Right lobe of liver (tissue), 6 donors: ENCODE data around the gene WDPCP. TPM values are rescaled to one million over a fixed set of nuclear protein-coding genes. Genes with fewer than 3 reads are reported as not detected.

ENCODE experiments used
- ATAC-seq, 4 donors: fragments of 200-7000 bp; cut with Tn5 transposase; one replicate each; pipeline ENCODE4 v1.9.1; 2020; ENCODE audit warnings: mild to moderate bottlenecking in 4 of 4, moderate library complexity in 4 of 4
- DNase-seq, 3 donors: peaks; one replicate each; pipeline ENCODE4 v3.0.0-alpha.2; 2020
- H3K27ac ChIP-seq, 3 donors: fragments of 200-600 bp; one replicate each; pipeline ENCODE4 v1.8.0; 2022
- H3K27me3 ChIP-seq, 2 donors: fragments of 200-600 bp; one replicate each; pipeline ENCODE4 v1.8.0; 2022
- H3K36me3 ChIP-seq, 4 donors: fragments of 200-600 bp; sonication (generic) in 1 of 4; one replicate each; pipeline versions ENCODE4 v1.5.1 to v1.8.0; 2017 to 2022; ENCODE audit warnings: control low read depth in 1 of 4
- H3K4me1 ChIP-seq, 4 donors: fragments of 200-600 bp; sonication (generic) in 1 of 4; one replicate each; pipeline versions ENCODE4 v1.5.1 to v1.8.0; 2017 to 2022; ENCODE audit warnings: control low read depth in 1 of 4
- H3K4me3 ChIP-seq, 3 donors: fragments of 200-600 bp; one replicate each; pipeline ENCODE4 v1.8.0; 2022
- H3K9me3 ChIP-seq, 4 donors: fragments of 200-600 bp; sonication (generic) in 1 of 4; one replicate each; pipeline versions ENCODE4 v1.5.1 to v1.8.0; 2017 to 2022; ENCODE audit warnings: control low read depth in 1 of 4
- POLR2A ChIP-seq: fragments of 450-650 bp; IDR thresholded peaks from one replicate; pipeline ENCODE4 v1.6.1; 2017; ENCODE audit warnings: antibody characterized with exemption, mild to moderate bottlenecking
- WGBS: methylation state at CpG from one replicate; pipeline ENCODE4 v1.1.6; 2018; ENCODE audit warnings: low coverage, low lambda C conversion rate; ENCODE audit not compliant: insufficient coverage; ENCODE audit errors: missing lambda C conversion rate; 5-methylcytosine and 5-hydroxymethylcytosine counted together
- intact Hi-C, 2 donors: fragments of 100-400 bp; cut with DNase I; formaldehyde crosslinking; loops; one replicate each; pipeline versions ENCODE4 v1.11.2 to v1.14.1; 2022
- total RNA-seq, 6 experiments: library from RNA; depleted of rRNA in 2 of 6; stranded (reverse); fragments of >200 nt in 2 of 6; fragmentation: NEBNext Ultra II Directional in 3 of 6; extraction: Animal tissue kit (Norgen Biotek cat#: 25700) in 3 of 6; gene quantifications; one replicate each; pipeline versions ENCODE4 v1.1.0 to v1.2.4, GENCODE V29; 2016 to 2023
- TF ChIP-seq, protein P1 (sequence below), 4 donors: fragments of 200-600 bp in 3 of 4; fragments of 450-650 bp in 1 of 4; IDR thresholded peaks; one replicate each; pipeline versions ENCODE4 v1.5.1 to v1.8.0; 2016 to 2022; ENCODE audit warnings: antibody characterized with exemption in 4 of 4, mild to moderate bottlenecking in 2 of 4
- donor health status: DM: no; HTN: yes; CAD: no.
- donor health status: DM: no; HTN: no; CAD: no.
- donor health status: DM: no; HTN: no; CAD: no.
- donor health status: DM: no; HTN: yes; CAD: no.
- donor health status: DM: no; HTN: yes; CAD: no.

WDPCP gene
- total RNA-seq, 6 experiments from 2014 or later, result 2.7 to 4.4 (median 3.0) TPM

DNA sequence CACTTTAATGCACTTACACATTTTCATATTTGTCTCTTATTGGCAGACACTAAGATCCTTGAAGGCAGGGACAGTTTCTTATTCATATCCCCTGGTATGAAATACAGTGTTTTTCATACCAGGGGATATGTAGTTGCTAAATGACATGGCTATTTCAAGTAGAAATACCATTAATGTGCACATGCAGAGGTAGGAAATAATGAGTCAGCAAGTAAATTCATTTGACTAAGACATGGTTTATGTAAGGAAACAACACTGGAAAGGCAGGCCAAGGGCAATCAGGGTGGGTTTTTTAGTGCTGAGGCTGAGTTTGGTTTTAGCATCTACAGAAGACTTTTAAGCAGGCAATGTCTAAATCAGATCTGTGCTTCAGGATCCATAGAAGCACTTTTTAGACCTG, 155.9 kb downstream of the WDPCP start:
- Histone ChIP-seq H3K9me3 (no peaks in the 10 kb centered on the region), H3K36me3 (no peaks in the 10 kb centered on the region), H3K27me3 (no peaks in the 10 kb centered on the region), H3K4me3 (no peak overlapping the region), H3K4me1 (no peaks in the 10 kb centered on the region), H3K27ac (no peak overlapping the region)
- DNase-seq, result no peak
- TF ChIP-seq, protein P1, sequence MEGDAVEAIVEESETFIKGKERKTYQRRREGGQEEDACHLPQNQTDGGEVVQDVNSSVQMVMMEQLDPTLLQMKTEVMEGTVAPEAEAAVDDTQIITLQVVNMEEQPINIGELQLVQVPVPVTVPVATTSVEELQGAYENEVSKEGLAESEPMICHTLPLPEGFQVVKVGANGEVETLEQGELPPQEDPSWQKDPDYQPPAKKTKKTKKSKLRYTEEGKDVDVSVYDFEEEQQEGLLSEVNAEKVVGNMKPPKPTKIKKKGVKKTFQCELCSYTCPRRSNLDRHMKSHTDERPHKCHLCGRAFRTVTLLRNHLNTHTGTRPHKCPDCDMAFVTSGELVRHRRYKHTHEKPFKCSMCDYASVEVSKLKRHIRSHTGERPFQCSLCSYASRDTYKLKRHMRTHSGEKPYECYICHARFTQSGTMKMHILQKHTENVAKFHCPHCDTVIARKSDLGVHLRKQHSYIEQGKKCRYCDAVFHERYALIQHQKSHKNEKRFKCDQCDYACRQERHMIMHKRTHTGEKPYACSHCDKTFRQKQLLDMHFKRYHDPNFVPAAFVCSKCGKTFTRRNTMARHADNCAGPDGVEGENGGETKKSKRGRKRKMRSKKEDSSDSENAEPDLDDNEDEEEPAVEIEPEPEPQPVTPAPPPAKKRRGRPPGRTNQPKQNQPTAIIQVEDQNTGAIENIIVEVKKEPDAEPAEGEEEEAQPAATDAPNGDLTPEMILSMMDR (IDR thresholded peaks at IDR 0.05), result no peak
- TF ChIP-seq POLR2A, result no peak
- intact Hi-C loops, result no loop called here
- no peak for ATAC-seq

DNA sequence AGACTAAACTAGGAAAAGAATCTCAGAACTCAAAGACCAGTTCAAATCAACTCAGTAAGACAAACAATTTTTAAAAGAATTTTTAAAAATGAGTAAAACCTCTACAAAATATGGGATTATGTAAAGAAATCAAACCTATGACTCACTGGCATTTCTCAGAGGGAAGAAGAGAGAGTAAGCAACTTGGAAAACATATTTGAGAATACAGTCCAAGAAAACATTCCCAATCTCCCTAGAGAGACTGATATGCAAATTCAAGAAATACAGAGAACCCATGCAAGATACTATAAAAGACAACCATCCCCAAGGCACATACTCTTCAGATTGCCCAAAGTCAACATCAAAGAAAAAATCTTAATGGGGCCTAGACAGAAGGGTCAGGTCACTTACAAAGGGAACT, 162.7 kb downstream of the WDPCP start:
- intact Hi-C loops, result no loop called here
- no peak overlapping the region for H3K27ac ChIP-seq
- DNase-seq (no peak), ATAC-seq (no peak)
- no peaks in the 10 kb centered on the region for H3K4me1 ChIP-seq
- no peaks in the 10 kb centered on the region for H3K36me3 ChIP-seq
- no peak overlapping the region for H3K4me3 ChIP-seq
- TF ChIP-seq, protein P1 (IDR thresholded peaks at IDR 0.05), result no peak
- TF ChIP-seq POLR2A, result no peak
- H3K27me3 ChIP-seq, result no peaks in the 10 kb centered on the region
- H3K9me3 ChIP-seq, result no peaks in the 10 kb centered on the region

DNA sequence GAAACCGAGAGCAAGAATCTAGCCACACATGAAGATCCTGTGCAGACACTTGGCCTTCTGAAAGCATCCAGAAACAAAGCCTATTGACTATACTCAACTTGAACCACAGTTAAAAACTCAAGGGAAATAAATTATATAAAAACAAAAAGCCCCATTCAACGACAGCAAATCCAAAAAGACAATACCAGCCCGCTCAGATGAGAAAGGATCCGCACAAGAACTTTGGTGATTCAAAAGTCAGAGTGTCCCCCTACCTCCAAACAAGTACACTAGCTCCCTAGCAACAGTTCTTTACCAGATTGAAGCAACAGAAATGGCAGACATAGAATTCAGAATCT, 163.2 kb downstream of the WDPCP start:
- Histone ChIP-seq H3K4me3 (no peak overlapping the region), H3K36me3 (no peaks in the 10 kb centered on the region), H3K27me3 (no peaks in the 10 kb centered on the region), H3K4me1 (no peaks in the 10 kb centered on the region), H3K9me3 (no peaks in the 10 kb centered on the region), H3K27ac (no peak overlapping the region)
- intact Hi-C loops, result no loop called here
- no peak for DNase-seq
- no peak for ATAC-seq
- TF ChIP-seq, protein P1 (IDR thresholded peaks at IDR 0.05), result no peak
- no peak for TF ChIP-seq POLR2A
- WGBS, result 68% methylated on average over 4 of the region's 4 CpGs

DNA sequence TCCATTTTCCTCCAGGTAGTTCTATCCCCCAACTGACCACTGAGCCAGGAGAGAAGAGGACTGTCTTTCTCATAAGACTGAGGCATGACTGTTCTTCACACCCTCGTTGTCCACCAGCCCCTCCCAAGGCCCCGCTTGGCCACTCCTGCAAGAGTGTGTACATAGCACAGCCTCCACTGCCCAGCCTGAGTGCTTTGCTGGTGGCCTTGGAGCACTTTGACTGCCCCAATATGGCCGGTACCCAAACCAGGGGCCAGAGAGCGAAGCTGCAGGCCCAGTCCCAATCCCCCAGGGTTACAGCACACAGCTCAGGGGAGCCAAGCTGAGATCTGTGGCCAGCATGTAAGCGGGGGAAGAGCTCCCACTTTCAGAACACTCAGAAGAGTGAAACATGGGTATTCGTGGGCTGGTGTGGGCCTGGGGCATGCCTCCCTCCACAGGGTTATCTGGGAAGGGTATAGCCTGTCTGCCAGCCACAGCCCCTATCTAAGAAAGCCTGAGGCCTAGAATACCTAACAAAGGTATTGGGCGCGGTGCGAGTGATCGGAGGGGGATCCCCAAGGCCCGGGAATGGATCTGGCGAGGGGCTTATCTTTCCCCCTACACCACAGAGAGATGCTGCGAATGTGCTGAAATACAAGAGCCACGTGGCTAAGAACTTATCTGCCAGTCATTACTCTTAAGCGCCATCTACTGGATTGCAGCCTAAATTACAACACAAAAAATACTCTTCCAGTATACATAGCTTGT, 163.8 kb downstream of the WDPCP start:
- intact Hi-C loops, result no loop called here
- ATAC-seq (peak; percentile 47 to 69 (median 64)), DNase-seq (no peak)
- Histone ChIP-seq H3K36me3 (no peaks in the 10 kb centered on the region), H3K9me3 (no peaks in the 10 kb centered on the region), H3K27ac (no peak overlapping the region), H3K27me3 (no peaks in the 10 kb centered on the region), H3K4me1 (no peaks in the 10 kb centered on the region), H3K4me3 (no peak overlapping the region)
- TF ChIP-seq, protein P1 (IDR thresholded peaks at IDR 0.05), result peak; percentile 36 to 53 (median 46)
- TF ChIP-seq POLR2A, result no peak
- 65% methylated on average over 8 of the region's 15 CpGs for WGBS

DNA sequence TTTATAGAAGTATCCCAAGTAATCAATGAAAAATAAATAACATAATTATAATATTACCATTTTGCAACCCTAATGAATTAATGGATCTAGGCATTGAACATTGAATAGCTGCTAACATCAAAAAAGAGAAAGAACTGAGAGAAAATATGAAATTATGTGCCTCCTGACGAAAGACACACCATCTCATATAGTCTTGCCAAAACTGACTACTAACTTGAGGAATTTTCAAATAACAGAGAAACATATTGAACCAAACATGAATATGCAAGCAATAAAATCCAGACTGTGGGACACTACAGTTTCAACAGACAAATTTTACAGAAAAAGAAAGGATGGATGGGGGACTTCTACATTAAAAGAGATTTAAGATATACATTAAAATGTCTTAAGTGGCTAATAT, 165.7 kb downstream of the WDPCP start:
- ATAC-seq (no peak), DNase-seq (no peak)
- Histone ChIP-seq H3K9me3 (no peaks in the 10 kb centered on the region), H3K36me3 (no peaks in the 10 kb centered on the region), H3K4me1 (no peaks in the 10 kb centered on the region), H3K27ac (no peak overlapping the region), H3K27me3 (no peaks in the 10 kb centered on the region), H3K4me3 (no peak overlapping the region)
- no peak for TF ChIP-seq POLR2A
- TF ChIP-seq, protein P1 (IDR thresholded peaks at IDR 0.05), result no peak
- 100% methylated on average over 1 of the region's 1 CpG for WGBS
- intact Hi-C loops, result no loop called here
